WTC11 (cell line): ENCODE measurements around the gene WDFY4. TPM values are rescaled to one million over a fixed set of nuclear protein-coding genes. Genes with fewer than 3 reads are reported as not detected.

Experiments used
- ATAC-seq: fragments of 200-7000 bp; cut with Tn5 transposase; 2 replicates; pipeline ENCODE4 v1.10.0; 2021; ENCODE audit warnings: mild to moderate bottlenecking, moderate library complexity
- CTCF ChIA-PET: fragments of 300-600 bp; sonication (Branson Sonifier 250); formaldehyde crosslinking; loops from one replicate; lab custom pipeline; 2021; ENCODE audit warnings: antibody characterized with exemption; lab: Charles Lee
- POLR2A ChIA-PET: fragments of 350-600 bp; sonication (Branson Sonifier 250); formaldehyde crosslinking; loops from one replicate; lab custom pipeline; 2021; ENCODE audit warnings: antibody characterized with exemption; lab: Charles Lee
- DNase-seq: peaks from one replicate; pipeline ENCODE4 v3.0.0; 2021; ENCODE audit warnings: low spot score
- H3K27ac Mint-ChIP-seq: 2 replicates; pipeline ENCODE4 v1.8.0; 2021; ENCODE audit warnings: mixed read lengths
- H3K27me3 Mint-ChIP-seq: 2 replicates; pipeline ENCODE4 v1.8.0; 2021; ENCODE audit warnings: low read depth, mild to moderate bottlenecking, moderate library complexity, mixed read lengths
- H3K36me3 Mint-ChIP-seq: 2 replicates; pipeline ENCODE4 v1.8.0; 2021; ENCODE audit warnings: mixed read lengths
- H3K4me1 Mint-ChIP-seq: 2 replicates; pipeline ENCODE4 v1.8.0; 2022; ENCODE audit warnings: mixed read lengths
- H3K4me3 Mint-ChIP-seq: 2 replicates; pipeline ENCODE4 v1.8.0; 2021; ENCODE audit warnings: mild to moderate bottlenecking, moderate library complexity, mixed read lengths
- H3K9me3 Mint-ChIP-seq: 2 replicates; pipeline ENCODE4 v1.8.0; 2021; ENCODE audit warnings: mixed read lengths
- ATF6 ChIP-seq: sonication (generic); formaldehyde crosslinking; IDR thresholded peaks from 2 replicates; pipeline ENCODE4 v1.8.1; 2023; ENCODE audit warnings: mild to moderate bottlenecking, missing genetic modification reagents
- CREB1 ChIP-seq: sonication (generic); formaldehyde crosslinking; IDR thresholded peaks from 2 replicates; pipeline ENCODE4 v1.8.0; 2023; ENCODE audit warnings: mild to moderate bottlenecking, missing genetic modification reagents
- ETV6 ChIP-seq: sonication (generic); formaldehyde crosslinking; IDR thresholded peaks from 2 replicates; pipeline ENCODE4 v1.8.1; 2022; ENCODE audit warnings: mild to moderate bottlenecking, missing genetic modification reagents
- PRRX2 ChIP-seq: fragments of 250-450 bp; sonication (Bioruptor Pico); IDR thresholded peaks from 2 replicates; pipeline ENCODE4 v1.8.0; 2021; ENCODE audit warnings: mild to moderate bottlenecking
- TCF7 ChIP-seq: sonication (generic); formaldehyde crosslinking; IDR thresholded peaks from 2 replicates; pipeline ENCODE4 v1.8.0; 2022; ENCODE audit warnings: mild to moderate bottlenecking, low read depth, missing genetic modification reagents, moderate library complexity
- TP53 ChIP-seq: sonication (generic); formaldehyde crosslinking; IDR thresholded peaks from 2 replicates; pipeline ENCODE4 v1.8.1; 2023; ENCODE audit warnings: mild to moderate bottlenecking, missing genetic modification reagents
- ZNF263 ChIP-seq: sonication (generic); formaldehyde crosslinking; IDR thresholded peaks from 2 replicates; pipeline ENCODE4 v1.8.1; 2022; ENCODE audit warnings: low read depth, mild to moderate bottlenecking, moderate library complexity, missing genetic modification reagents
- ZNF281 ChIP-seq: sonication (generic); formaldehyde crosslinking; IDR thresholded peaks from 2 replicates; pipeline ENCODE4 v1.8.0; 2023; ENCODE audit warnings: mild to moderate bottlenecking, missing genetic modification reagents
- ZNF416 ChIP-seq: fragments of 250-450 bp; sonication (Bioruptor Pico); IDR thresholded peaks from 2 replicates; pipeline ENCODE4 v1.9.0; 2021; ENCODE audit warnings: mild to moderate bottlenecking, inconsistent platforms
- total RNA-seq: library from RNA; stranded (reverse); gene quantifications from 3 replicates; pipeline ENCODE4 v1.2.3, GENCODE V29; 2021
- TF ChIP-seq, protein P1 (sequence below): sonication (generic); formaldehyde crosslinking; conservative IDR thresholded peaks from 2 replicates; pipeline ENCODE4 v1.8.1; 2023; ENCODE audit warnings: mild to moderate bottlenecking, low read depth, missing genetic modification reagents, moderate library complexity
- TF ChIP-seq, protein P2 (sequence below): sonication (generic); formaldehyde crosslinking; IDR thresholded peaks from 2 replicates; pipeline ENCODE4 v1.8.1; 2023; ENCODE audit warnings: mild to moderate bottlenecking, missing genetic modification reagents, borderline replicate concordance

WDFY4 gene
- total RNA-seq, 1 experiment from 2014 or later: 0.13 TPM

GRCh38 chr10:48951707-48952106 lies 267.0 kb downstream of the WDFY4 start:
- Mint-ChIP-seq H3K4me3 (no peak overlapping the region), H3K27me3 (no peaks in the 10 kb centered on the region), H3K9me3 (peaks cover 1% of the 10 kb centered on the region; the same call in 1 of the 2 replicates), H3K27ac (no peak overlapping the region), H3K4me1 (peaks cover under 1% of the 10 kb centered on the region; the same call in 1 of the 2 replicates), H3K36me3 (no peaks in the 10 kb centered on the region)
- no peak for DNase-seq
- ChIA-PET POLR2A (no interaction called here), CTCF (no interaction called here)
- no peak for ATAC-seq
- TF ChIP-seq ETV6 (CRISPR knock-in tag) (no peak), ZNF263 (CRISPR knock-in tag) (no peak)

GRCh38 chr10:48957361-48958151 lies 272.9 kb downstream of the WDFY4 start:
- DNase-seq: no peak
- TF ChIP-seq TP53 (CRISPR knock-in tag) (no peak), PRRX2 (no peak), ZNF281 (CRISPR knock-in tag) (no peak), TCF7 (no peak), ATF6 (no peak), CREB1 (no peak), ZNF416 (CRISPR knock-in tag) (no peak)
- TF ChIP-seq, protein P1, sequence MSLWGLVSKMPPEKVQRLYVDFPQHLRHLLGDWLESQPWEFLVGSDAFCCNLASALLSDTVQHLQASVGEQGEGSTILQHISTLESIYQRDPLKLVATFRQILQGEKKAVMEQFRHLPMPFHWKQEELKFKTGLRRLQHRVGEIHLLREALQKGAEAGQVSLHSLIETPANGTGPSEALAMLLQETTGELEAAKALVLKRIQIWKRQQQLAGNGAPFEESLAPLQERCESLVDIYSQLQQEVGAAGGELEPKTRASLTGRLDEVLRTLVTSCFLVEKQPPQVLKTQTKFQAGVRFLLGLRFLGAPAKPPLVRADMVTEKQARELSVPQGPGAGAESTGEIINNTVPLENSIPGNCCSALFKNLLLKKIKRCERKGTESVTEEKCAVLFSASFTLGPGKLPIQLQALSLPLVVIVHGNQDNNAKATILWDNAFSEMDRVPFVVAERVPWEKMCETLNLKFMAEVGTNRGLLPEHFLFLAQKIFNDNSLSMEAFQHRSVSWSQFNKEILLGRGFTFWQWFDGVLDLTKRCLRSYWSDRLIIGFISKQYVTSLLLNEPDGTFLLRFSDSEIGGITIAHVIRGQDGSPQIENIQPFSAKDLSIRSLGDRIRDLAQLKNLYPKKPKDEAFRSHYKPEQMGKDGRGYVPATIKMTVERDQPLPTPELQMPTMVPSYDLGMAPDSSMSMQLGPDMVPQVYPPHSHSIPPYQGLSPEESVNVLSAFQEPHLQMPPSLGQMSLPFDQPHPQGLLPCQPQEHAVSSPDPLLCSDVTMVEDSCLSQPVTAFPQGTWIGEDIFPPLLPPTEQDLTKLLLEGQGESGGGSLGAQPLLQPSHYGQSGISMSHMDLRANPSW: no peak
- TF ChIP-seq, protein P2, sequence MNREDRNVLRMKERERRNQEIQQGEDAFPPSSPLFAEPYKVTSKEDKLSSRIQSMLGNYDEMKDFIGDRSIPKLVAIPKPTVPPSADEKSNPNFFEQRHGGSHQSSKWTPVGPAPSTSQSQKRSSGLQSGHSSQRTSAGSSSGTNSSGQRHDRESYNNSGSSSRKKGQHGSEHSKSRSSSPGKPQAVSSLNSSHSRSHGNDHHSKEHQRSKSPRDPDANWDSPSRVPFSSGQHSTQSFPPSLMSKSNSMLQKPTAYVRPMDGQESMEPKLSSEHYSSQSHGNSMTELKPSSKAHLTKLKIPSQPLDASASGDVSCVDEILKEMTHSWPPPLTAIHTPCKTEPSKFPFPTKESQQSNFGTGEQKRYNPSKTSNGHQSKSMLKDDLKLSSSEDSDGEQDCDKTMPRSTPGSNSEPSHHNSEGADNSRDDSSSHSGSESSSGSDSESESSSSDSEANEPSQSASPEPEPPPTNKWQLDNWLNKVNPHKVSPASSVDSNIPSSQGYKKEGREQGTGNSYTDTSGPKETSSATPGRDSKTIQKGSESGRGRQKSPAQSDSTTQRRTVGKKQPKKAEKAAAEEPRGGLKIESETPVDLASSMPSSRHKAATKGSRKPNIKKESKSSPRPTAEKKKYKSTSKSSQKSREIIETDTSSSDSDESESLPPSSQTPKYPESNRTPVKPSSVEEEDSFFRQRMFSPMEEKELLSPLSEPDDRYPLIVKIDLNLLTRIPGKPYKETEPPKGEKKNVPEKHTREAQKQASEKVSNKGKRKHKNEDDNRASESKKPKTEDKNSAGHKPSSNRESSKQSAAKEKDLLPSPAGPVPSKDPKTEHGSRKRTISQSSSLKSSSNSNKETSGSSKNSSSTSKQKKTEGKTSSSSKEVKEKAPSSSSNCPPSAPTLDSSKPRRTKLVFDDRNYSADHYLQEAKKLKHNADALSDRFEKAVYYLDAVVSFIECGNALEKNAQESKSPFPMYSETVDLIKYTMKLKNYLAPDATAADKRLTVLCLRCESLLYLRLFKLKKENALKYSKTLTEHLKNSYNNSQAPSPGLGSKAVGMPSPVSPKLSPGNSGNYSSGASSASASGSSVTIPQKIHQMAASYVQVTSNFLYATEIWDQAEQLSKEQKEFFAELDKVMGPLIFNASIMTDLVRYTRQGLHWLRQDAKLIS (CRISPR knock-in tag): no peak
- ChIA-PET CTCF (no interaction called here), POLR2A (no interaction called here)
- ATAC-seq: no peak
- Mint-ChIP-seq H3K36me3 (no peaks in the 10 kb centered on the region), H3K27me3 (no peaks in the 10 kb centered on the region; the same call in 1 of the 2 replicates), H3K27ac (no peak overlapping the region), H3K4me1 (no peaks in the 10 kb centered on the region), H3K4me3 (no peak overlapping the region), H3K9me3 (peaks cover 13% of the 10 kb centered on the region)
